Fibroblast of skin of left quadriceps (primary cell): ENCODE measurements around the gene GXYLT2.

Experiments
- DNase-seq, 2 experiments: peaks; one replicate each; pipeline ENCODE4 v3.0.0-alpha.2; 2013; ENCODE audit warnings: low read depth in 2 of 2

GXYLT2 gene

DNA sequence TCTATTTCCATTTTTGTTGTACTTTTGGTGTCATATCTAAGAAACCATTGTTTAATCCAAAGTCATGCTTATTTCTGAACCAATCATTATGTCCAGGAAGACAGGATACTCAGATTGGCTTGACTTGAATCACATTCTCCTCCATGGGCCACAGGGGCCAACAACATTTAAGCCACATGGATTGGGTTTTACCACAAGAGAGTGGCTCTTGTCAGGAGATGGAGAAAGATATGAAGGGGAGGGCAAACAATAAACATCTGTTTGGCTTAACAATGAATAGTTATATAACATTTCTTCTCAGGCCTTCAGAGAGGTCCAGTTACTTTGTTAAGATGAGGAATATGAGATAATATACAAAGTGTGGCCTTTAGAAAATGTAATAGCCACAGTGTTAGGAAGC is 44.6 kb downstream of the GXYLT2 start:
- DNase-seq: no peak

DNA sequence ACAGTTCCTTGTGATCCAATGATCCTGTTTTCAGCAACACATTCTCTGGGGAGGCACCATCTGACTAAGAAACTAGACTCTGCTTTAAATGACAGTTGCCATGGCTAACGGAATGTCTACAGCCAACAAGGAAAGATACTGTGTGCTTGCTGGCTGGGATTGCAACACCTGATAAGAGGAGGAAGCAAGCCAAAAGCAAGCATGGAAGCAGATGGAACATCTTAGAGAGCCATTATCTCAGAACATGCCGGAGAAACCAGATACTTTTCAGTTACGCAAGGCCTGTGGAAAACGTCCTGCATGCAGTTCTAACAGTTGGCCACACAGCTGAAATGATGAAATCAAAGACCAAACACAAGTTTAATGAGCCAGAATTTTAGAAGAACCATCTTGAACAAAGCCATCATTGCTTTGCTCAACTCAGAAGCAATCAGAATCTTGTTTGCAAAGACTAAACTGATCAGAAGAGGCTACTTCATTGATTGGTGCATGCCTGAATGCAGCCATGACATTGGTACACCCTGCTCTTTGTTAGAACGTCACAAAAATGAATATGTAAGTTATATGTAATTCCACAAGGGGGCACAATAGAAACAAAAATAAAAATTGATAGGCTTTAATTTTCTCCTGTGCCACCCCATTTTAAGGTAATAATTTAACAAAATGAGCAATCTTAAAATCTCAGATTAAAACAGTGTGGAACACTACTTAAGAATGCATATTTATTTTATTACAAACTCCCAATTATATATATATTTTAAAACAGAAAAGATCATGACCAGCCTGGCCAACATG is 50.8 kb downstream of the GXYLT2 start:
- peak; percentile 95 for DNase-seq

DNA sequence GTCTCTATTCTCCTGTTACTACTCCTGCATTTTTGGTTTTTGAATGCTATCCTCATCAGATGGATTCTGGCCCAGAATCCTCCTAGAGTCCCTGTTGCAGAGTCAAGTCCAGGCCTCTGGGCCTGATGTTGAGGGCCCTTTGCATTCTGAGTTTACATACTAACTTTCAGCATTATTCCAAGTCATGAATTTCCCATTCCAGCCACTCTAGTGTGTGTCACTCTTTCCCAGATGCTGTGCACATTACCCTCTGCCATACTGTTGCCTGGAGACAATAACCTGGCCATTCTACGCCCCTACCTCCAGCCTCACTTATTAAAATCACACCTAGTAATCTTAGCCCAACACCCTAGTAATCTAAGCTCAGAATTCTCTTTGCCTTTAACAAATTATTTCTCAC is 53.4 kb downstream of the GXYLT2 start:
- DNase-seq: no peak

DNA sequence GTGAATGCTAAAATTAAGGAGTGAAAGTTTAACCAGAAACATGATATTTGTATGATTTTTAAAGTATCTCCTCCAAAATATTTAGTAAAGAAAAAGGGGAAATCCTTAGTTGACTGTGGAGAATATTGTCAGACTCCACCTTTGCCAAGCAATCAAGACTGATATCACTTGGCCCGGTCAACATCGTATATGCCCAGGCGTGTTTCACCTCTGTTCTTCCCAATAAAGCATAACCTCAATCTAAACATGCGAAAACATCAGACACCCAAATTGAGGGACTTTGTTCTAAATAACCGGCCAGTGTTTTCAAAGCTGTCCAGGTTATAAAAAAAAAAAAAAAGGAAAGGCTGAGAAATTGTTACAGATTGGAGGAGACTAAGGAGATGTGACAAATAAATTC is 54.6 kb downstream of the GXYLT2 start:
- no peak for DNase-seq

DNA sequence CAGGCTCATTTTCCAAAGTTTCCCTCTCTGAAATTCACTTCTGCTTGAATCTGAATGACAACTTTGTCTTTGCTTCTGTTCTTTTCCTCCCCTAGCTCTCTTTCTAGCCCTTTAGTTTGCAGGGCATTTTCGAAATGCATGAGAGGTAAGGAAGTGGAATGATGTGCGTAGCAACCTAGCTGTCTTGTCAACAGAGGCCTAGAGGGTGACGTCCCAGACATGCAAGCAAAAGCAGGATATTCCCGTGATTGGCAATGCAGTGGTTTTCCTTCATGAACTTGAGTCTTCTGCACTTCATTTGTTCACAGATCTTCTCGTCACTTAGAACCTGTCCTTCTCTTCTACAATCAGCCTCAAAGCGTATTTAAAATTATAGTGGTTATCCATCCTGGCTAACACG is 56.9 kb downstream of the GXYLT2 start:
- DNase-seq: no peak

DNA sequence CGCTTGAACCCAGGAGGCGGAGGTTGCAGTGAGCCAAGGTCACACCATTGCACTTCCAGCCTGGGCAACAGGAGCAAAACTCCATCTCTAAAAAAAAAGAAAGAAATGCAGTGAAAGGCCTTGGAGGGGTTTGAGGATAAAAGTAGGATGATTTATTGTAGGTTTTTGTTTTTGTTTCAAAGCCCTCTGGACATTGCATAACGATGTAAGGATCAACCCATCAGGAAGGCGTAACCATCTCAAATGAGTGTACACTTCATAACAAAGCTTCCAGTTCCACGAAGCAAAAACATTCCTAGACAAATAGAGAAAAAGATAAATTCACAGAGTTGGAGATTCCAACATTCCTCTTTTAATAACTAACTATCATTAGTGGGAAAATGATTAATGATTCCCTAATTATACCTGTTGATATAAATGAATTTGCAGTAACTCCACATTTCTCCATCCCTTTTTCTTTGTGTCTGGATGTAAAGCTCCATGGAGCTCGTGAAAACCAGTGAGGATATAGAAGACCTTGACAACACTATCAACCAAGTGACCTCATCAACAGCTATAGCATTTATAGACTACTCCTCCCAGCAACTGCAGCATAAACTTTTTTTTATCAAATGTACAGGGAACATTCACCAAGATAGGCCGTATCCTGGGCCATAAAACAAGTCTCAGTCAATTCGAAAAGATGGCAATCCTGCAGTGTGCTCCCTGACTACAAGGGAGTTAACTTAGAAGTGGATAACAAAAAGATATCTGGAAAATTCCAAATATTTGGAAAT is 60.1 kb downstream of the GXYLT2 start:
- no peak for DNase-seq

DNA sequence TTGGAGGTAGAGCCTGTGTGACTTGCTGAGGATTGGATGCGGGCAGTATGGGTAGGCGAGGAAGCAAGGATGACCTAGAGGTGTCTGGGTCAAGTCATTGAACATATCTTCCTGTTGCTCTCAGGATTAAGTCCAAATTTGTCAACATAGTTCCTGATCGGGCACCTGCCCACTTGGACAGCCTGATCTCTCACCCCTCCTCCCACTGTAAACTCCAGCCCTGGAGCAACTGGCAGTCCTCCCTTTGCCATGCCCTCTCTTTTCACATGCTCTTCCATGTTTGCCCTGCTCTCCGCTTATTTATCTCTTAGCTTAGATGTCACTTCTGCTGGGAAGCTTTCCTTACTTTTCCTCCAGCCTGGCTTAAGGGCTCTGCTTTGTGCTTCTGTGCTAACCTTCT is 61.2 kb downstream of the GXYLT2 start:
- no peak for DNase-seq

DNA sequence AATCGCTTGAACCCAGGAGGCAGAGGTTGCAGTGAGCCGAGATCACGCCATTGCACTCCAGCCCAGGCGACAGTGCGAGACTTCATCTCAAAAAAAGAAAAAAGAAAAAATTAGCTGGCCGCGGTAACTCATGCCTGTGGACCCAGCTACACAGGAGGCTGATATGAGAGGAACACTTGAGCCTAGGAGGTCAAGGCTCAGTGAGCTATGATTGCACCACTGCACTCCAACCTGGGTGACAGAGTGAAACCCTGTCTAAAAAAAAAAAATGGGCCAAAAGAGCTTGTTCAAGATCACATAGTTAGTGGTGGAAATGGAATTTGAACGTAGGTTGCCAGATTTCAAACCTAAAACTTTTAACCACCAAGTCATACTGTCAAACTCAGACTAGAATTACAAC is 62.5 kb downstream of the GXYLT2 start:
- DNase-seq: no peak

DNA sequence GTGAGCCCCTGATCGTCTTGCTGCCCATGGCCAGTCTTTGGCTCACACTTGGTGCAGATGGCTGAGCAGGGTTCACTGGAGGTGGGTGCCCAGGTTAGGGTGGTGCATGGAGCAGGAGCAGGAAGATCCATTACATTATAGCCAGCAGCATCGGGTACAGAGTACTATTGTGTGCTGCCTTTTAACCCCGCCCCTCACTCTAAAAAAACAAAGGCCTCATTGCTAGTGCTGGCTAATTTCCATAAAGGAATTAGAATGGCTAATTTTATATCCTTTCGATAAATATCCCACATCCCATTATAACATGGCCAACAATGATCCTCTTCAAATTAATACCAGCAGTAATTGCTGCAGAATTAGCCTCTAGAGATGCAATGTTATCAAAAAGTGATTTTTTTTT is 63.0 kb downstream of the GXYLT2 start:
- DNase-seq: no peak

DNA sequence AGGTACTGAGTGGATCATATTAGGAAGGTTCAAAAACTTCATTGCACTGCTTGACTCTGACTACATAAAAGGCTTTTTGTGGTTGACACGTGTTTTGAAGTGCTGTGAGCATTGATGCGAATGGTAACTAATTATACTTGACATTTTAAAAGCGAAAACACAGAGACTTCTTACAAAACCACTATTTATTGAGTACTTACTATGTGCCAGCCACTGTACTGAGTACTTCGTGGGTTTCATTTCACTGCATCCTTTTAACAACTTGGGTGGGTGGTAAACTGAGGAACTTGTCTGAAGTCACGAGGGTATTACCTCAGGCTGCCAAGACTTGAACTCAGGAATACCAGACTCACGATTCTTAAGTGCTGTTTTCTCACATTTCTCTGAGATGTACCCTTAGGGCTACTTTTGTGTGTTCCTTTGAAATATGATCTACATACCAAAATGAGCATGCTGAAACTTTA is 63.4 kb downstream of the GXYLT2 start:
- no peak for DNase-seq

DNA sequence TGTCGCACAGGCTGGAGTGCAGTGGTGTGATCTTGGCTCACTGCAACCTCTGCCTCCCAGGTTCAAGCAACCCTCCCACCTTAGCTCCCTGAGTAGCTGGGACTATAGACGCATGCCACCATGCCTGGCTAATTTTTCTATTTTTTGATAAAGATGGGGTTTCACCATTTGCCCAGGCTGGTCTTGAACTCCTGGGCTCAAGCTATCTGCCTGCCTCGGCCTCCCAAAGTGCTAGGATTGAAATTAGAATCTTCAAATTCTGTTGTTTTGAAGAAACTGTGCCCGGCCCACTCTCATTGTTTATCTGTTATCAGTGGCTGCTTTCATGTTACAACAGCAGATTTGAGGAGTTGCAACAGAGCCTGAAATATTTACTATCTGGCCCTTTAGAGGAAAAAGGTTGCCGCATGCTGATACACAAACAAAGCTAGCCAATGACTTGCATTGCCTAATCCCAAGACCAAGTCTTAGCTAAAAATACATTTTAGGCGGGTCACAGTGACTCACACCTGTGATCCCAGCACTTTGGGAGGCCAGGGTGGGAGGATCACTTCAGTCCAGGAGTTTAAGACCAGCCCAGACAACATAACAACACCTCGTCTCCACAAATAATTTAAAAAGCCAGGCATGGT is 65.6 kb downstream of the GXYLT2 start:
- DNase-seq: no peak

DNA sequence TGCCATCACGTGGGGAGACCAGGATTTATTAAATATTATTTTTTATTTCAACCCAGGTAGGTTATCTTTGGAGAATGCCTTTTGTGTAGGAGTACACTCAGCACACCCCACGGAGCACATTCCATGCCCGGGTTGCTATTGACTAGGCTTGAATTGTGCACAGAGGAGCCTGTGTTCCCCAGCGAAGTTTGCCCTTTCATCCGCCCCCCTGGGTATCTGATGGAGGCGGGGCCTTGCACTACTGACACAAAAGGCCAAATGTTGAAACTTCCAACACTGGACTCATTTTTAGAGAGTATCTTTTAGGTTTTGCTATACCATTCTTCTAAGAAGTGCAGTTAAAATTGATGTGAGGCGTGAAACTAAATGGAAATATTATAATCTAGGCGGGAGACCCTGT is 69.5 kb downstream of the GXYLT2 start:
- no peak for DNase-seq

DNA sequence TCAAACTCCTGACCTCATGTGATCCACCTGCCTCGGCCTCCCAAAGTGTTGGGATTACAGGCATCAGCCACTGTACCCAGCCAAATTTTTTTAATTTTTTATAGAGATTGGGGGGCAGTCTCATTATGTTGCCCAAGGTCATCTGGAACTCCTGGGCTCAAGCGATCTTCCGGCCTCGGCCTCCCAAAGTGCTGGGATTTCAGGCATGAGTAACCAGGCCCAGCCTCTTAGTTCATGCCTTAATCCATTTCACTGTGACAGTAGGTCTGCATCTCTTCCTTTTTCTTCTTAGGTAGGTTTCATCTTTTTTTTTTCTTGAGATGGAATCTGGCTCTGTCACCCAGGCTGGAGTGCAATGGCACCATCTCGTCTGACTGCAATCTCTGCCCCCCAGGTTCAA is 71.5 kb downstream of the GXYLT2 start:
- DNase-seq: no peak

DNA sequence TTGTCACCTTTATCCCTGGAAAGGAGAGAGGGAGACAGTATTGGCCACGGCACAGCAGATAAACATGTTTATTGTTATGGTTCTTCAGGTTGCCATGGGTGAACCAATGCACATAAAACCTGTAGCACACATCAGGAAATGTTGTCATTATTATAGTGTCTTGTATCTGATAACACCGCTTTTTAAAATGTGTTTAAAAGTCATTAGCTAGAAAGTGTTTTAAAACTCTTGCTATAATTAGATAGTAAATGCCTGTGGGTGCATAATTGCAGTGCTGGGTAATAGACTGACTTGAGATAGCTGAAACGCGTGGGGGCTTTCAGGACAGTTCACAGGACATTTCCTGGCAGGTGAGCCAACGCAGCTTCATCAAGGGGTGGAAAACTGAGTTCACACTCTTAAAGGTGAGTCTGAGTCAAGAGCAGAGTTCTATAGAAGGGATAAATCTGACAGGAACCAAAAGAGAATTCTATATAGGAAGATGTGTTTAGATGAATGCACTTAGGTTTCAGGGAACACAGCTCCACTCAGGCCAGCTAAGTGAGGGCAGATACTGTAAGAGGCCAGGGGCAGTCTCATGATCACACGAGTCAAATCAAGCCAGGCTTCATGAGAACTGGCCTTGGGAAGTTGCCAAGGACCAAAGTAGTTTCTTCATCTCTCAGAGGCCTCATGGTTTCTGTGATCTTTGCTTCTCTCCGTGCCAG is 73.1 kb downstream of the GXYLT2 start:
- DNase-seq: no peak

DNA sequence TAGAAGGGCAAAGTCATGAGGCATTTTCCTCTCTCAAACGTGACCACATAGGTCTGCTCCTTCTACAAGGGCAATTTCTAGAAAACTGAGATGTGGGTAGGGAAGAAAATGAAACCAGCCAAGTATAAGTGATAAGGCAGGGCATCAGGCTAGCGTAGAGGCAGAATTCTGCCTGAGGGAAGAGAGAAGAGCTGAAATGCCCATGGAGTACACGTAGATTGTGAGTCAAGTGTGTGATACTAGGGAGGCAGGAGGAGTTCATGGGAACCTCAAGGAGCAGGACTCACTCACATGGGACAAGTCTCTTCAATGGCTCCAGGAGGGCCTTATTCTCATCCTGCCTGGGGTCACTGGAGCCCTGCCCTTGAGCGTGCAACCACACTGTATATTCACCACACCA is 73.9 kb downstream of the GXYLT2 start:
- no peak for DNase-seq

DNA sequence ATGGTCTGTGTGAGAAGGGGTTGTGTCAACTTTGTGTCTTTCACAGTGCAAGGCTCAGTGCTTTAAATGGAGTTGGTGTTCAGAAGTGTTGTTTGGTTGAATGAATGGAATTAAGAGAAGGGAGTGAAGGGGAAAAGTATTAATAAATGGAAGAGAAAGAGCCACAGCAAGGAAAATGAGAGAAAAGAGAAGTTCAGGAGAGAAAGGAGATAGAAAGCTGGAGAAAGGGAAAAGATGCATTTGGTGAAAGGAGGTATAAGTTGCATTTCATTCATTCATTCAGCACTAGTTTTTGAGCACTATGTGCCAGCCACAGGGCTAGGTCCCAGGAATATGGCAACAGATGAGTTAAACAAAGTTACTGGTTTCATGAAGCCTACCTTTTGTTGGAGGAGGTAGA is 74.5 kb downstream of the GXYLT2 start:
- no peak for DNase-seq

DNA sequence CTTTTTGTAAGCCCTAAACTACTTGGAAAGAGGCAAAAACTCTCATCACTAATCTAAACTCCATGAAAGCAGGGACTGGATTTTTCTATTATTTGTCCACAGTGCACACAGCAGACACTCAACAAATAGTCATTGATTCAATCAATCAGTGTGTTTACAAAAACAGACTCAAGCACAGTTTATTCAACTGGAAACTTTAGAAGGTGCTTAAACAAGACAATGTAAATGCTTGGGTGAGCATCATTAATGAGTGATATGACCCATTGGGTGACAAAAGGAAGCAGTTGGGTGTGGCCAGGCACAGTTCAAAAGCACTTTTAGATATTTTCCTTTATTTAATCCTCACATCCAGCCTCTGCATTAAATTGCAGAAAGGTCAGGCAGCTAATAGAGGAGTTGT is 76.8 kb downstream of the GXYLT2 start:
- no peak for DNase-seq

DNA sequence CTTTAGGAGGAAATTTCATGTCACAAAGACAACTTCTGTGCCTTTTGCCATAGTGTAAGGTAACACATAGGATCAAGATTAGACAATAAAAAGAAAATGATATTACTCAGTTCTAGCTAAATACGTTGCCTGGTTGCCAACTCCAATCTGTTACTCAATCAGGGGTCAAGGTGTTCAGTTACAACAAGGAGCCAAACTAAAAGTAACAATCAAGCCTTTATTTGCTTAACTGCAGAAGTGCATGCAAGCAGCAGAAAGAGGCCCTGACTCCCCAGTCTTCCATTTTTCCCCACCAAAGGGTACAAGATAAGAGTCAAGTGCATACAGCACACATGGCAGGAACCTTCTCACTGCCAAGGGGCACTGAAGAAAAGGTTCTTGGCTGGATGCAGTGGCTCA is 80.4 kb downstream of the GXYLT2 start:
- no peak for DNase-seq

DNA sequence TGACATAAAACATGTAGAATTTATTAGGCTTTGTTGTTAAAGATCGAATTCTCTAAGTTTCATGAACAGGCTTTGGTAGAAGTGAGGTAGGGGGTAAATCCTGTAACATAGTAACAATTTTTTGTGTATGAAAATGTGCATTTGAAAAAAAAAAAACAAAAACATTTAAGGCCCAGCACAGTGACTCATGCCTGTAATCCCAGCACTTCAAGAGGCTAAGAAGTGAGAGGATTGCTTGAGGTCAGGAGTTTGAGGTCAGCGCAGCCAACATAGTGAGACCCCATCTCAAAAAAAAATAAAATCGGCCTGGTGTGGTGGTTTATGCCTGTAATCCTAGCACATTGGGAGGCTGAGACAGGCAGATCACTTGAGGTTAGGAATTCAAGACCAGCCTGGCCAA is 81.9 kb downstream of the GXYLT2 start:
- no peak for DNase-seq

DNA sequence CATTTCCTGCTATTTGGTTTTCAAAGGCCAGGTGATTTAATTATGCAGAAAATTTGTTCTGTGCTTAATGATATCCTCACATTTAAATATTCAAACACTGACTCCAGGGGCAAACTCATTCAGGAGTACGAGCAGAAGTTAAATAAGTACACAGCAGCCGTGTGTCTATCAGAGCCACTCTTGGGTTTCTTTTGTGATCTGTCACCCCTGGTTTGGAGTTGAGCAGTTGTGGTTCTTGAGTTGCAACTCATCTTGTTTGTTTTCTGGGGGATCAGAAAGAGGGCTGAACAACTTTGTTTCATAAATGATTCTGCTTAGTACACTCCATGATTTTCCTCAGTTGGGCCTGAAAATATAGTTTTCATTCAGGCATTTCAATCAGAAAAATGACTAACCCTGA is 83.1 kb downstream of the GXYLT2 start:
- no peak for DNase-seq

DNA sequence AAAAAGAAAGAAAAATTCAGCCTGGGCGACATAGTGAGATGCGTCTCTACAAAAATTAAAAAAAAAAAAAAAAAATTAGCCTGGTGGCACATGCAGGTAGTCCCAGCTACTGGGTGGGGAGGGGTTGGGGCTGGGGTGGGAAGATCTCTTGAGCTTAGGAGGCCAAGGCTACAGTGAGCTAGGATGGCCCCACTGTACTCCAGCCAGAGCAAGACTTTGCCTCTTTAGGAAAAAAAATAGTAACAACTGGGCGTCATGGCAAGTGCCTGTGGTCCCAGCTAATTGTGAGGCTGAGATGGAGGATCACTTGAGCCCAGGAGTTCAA is 84.8 kb downstream of the GXYLT2 start:
- DNase-seq: no peak

DNA sequence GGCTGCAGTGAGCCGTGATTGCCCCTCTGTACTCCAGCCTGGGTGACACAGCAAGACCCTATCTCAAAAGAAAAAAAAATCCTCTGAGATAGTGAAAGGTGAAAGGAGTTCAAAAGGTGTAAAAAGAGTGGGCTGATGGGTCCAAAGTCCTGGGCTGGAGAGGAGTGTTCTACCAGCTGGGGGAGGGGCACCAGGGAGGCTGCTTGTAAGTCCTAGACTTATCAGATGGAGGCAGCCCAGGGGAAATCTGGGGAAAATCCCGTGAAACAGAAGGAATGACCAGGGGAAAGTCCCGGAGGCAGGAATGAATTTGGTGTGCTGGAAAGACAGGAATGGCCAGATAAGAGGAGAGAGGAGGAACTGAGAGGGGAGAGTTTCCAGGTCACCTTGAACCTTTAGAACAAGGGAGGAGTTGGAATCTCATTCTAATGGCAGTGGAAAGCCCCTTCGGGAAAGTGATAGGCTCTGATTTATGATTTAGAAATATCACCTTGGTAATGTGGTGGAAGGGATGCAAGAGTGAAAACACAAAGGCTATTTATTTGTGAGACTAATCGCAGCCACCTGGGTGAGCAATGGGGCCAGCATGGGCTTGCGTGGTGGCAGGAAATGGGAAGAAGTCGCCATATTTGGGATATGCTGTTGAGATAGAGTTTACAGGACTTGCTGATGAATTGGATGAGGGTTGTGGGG is 85.3 kb downstream of the GXYLT2 start:
- DNase-seq: no peak
